KMS-11 (cell line): ENCODE data around the gene STOML3.

Experiments used
- H2AFZ ChIP-seq: fragments of 200-600 bp; sonication (generic); 2 replicates; pipeline ENCODE4 v1.6.1; 2016; ENCODE audit warnings: antibody characterized with exemption, mixed run types, low read depth
- H3K27ac ChIP-seq: fragments of 200-600 bp; sonication (generic); 2 replicates; pipeline ENCODE4 v1.6.1; 2016; ENCODE audit warnings: mild to moderate bottlenecking, mixed run types
- H3K27me3 ChIP-seq: fragments of 200-600 bp; sonication (generic); 2 replicates; pipeline ENCODE4 v1.6.1; 2017; ENCODE audit warnings: mild to moderate bottlenecking, low read depth, mixed run types, moderate library complexity; ENCODE audit not compliant: insufficient read depth
- H3K36me3 ChIP-seq: fragments of 200-600 bp; sonication (generic); 2 replicates; pipeline ENCODE4 v1.6.1; 2017; ENCODE audit warnings: mild to moderate bottlenecking, mixed run types; ENCODE audit not compliant: insufficient read depth
- H3K4me1 ChIP-seq: fragments of 200-600 bp; sonication (generic); 2 replicates; pipeline ENCODE4 v1.6.1; 2016; ENCODE audit warnings: mild to moderate bottlenecking, low read depth, mixed run types; ENCODE audit not compliant: poor library complexity, severe bottlenecking
- H3K4me2 ChIP-seq: fragments of 200-600 bp; sonication (generic); 2 replicates; pipeline ENCODE4 v1.7.0; 2016; ENCODE audit warnings: mild to moderate bottlenecking, mixed run types
- H3K4me3 ChIP-seq: fragments of 200-600 bp; sonication (generic); IDR thresholded peaks from 2 replicates; pipeline ENCODE4 v1.6.1; 2017; ENCODE audit warnings: low read depth, low read length, mixed read lengths; ENCODE audit not compliant: insufficient read depth
- H3K79me2 ChIP-seq: fragments of 200-600 bp; sonication (generic); 2 replicates; pipeline ENCODE4 v1.6.1; 2016; ENCODE audit warnings: low read depth, mixed run types; ENCODE audit not compliant: insufficient read depth
- H3K9ac ChIP-seq: fragments of 200-600 bp; sonication (generic); 2 replicates; pipeline ENCODE4 v1.6.1; 2016; ENCODE audit warnings: mild to moderate bottlenecking, mixed run types
- H4K20me1 ChIP-seq: fragments of 200-600 bp; sonication (generic); 2 replicates; pipeline ENCODE4 v1.6.1; 2016; ENCODE audit warnings: mild to moderate bottlenecking, mixed run types; ENCODE audit not compliant: insufficient read depth
- CTCF ChIP-seq: fragments of 200-600 bp; sonication (generic); conservative IDR thresholded peaks from 2 replicates; pipeline ENCODE4 v1.6.1; 2017; ENCODE audit warnings: low read depth, mild to moderate bottlenecking, antibody characterized with exemption, low read length, moderate library complexity, mixed read lengths

STOML3 gene

GRCh38 chr13:38981096-38981495 lies 9.5 kb downstream of the STOML3 start:
- Histone ChIP-seq H3K36me3 (no peaks in the 10 kb centered on the region), H3K4me1 (no peaks in the 10 kb centered on the region), H3K4me2 (no peak overlapping the region), H3K4me3 (no peak overlapping the region), H3K27me3 (no peaks in the 10 kb centered on the region), H3K79me2 (no peaks in the 10 kb centered on the region), H3K9ac (no peak overlapping the region), H3K27ac (no peak overlapping the region), H4K20me1 (no peaks in the 10 kb centered on the region), H2AFZ (no peak overlapping the region)
- TF ChIP-seq CTCF: no peak

- Histone ChIP-seq H3K4me1 (no peaks in the 10 kb centered on the region), H3K36me3 (no peaks in the 10 kb centered on the region), H3K4me3 (no peak overlapping the region), H3K27me3 (no peaks in the 10 kb centered on the region), H4K20me1 (no peaks in the 10 kb centered on the region), H3K4me2 (no peak overlapping the region), H2AFZ (no peak overlapping the region), H3K27ac (no peak overlapping the region), H3K79me2 (no peaks in the 10 kb centered on the region), H3K9ac (no peak overlapping the region)
- no peak for TF ChIP-seq CTCF
Observed at GRCh38 chr13:38980750-38981078, 9.9 kb downstream of the STOML3 start.

- Histone ChIP-seq H4K20me1 (no peaks in the 10 kb centered on the region), H3K79me2 (no peaks in the 10 kb centered on the region), H3K27ac (no peak overlapping the region), H3K4me2 (no peak overlapping the region), H2AFZ (no peak overlapping the region), H3K4me3 (no peak overlapping the region), H3K4me1 (no peaks in the 10 kb centered on the region), H3K9ac (no peak overlapping the region), H3K36me3 (no peaks in the 10 kb centered on the region), H3K27me3 (no peaks in the 10 kb centered on the region)
- no peak for TF ChIP-seq CTCF
Observed at GRCh38 chr13:38979891-38980749, 10.5 kb downstream of the STOML3 start.

- no peaks in the 10 kb centered on the region for H4K20me1 ChIP-seq
- no peaks in the 10 kb centered on the region for H3K27me3 ChIP-seq
- H3K4me3 ChIP-seq: no peak overlapping the region
- no peaks in the 10 kb centered on the region for H3K36me3 ChIP-seq
- H3K4me1 ChIP-seq: no peaks in the 10 kb centered on the region
- no peak for TF ChIP-seq CTCF
- H3K9ac ChIP-seq: no peak overlapping the region
- H3K79me2 ChIP-seq: no peaks in the 10 kb centered on the region
- H3K4me2 ChIP-seq: no peak overlapping the region
- no peak overlapping the region for H2AFZ ChIP-seq
- H3K27ac ChIP-seq: no peak overlapping the region
Observed at GRCh38 chr13:38970380-38971051, 20.1 kb downstream of the STOML3 start.
